ENCODE results near the gene ZNF469. TPM values are rescaled to one million over a fixed set of nuclear protein-coding genes. Genes with fewer than 3 reads are reported as not detected.

ZNF469 gene
- total RNA-seq, 1 donor from 2014 or later: 0.94 TPM

- intact Hi-C loops (cut with DNase I): no loop called here
- DNase-seq: peak; percentile 26
- no peak for ATAC-seq (ENCODE audit: poor library complexity)
These were observed 3.4 kb downstream of the ZNF469 start for GRCh38 chr16:88385831-88386815.

- intact Hi-C loops (cut with DNase I): no loop called here
- DNase-seq: peak; percentile 45
These were observed 4.5 kb downstream of the ZNF469 start for GRCh38 chr16:88387180-88387765.

GRCh38 chr16:88387941-88388627 is 5.3 kb downstream of the ZNF469 start:
- intact Hi-C loops (cut with DNase I): no loop called here
- ATAC-seq (ENCODE audit: poor library complexity): peak; percentile 44

More at GRCh38 chr16:88387180-88387765, 4.5 kb downstream of the ZNF469 start:
- no peak for ATAC-seq (ENCODE audit: poor library complexity)

DNA sequence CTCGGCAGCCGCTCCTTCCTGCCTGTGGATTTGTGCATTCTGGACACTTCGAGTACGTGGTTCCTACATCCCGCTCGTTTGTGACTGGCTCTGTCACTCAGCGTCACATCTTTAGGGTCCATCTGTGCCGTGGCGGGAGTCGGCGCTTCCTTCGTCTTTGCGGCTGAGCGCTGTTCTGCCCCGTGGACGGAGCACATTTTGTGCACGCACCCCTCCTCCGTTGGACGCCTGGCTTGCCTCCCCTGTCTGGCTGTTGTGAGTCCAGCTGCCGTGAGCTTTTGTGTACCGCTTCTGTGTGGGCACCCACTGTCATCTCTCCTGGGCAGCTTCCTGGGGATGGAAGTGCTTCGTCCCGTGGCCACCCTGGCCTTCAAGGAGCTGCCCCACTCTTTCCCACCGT is 6.4 kb downstream of the ZNF469 start:
- intact Hi-C loops (cut with DNase I): no loop called here
- ATAC-seq (ENCODE audit: poor library complexity) (no peak), DNase-seq (peak; percentile 24)

More at GRCh38 chr16:88387941-88388627, 5.3 kb downstream of the ZNF469 start:
- DNase-seq: peak; percentile 53

- intact Hi-C loops (cut with DNase I): no loop called here
- ATAC-seq (ENCODE audit: poor library complexity) (no peak), DNase-seq (no peak)
These were observed 6.9 kb downstream of the ZNF469 start for GRCh38 chr16:88389621-88390160.

- intact Hi-C loops (cut with DNase I): no loop called here
- DNase-seq: no peak
- peak; percentile 4 for ATAC-seq (ENCODE audit: poor library complexity)
These were observed 7.5 kb downstream of the ZNF469 start for GRCh38 chr16:88390265-88390664.

GRCh38 chr16:88390735-88391134 is 8.0 kb downstream of the ZNF469 start:
- intact Hi-C loops (cut with DNase I): no loop called here
- peak; percentile 9 for ATAC-seq (ENCODE audit: poor library complexity)
- no peak for DNase-seq

DNA sequence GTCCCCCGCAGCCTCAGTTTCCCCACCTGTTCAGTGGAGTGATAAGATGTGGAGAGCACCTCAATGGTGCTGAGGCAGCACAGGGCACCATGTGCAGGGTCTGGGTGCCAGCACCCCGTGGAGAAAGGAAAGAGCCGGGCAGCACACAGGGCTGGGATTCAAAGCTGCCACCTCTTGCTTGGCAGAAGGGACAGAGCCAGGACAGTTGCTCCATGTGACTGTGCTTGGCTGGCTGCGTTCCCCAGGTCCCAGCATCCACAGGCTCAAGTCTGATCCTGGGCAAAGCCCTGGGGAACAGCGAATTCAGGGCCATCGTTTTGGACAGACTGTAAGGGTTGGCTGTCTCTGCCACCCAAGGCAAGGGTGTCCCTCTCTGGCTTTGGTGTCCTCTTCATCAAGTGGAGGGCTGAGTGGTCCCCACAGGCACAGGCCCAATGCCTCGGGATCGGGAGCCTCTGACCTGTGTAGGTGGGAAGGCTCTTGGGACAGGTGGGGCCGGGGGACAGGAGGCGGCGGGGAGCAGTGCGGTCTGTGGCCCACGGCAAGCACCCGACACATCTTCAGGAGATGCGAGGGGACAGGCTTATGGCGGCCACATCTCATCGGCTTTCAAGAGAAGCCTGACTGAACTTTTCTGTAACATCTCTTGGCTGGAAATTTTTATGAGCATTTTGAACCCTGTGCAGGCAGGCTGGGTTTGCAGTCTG is 8.5 kb downstream of the ZNF469 start:
- no peak for DNase-seq
- intact Hi-C loops (cut with DNase I): no loop called here
- peak; percentile 71 for ATAC-seq (ENCODE audit: poor library complexity)

DNA sequence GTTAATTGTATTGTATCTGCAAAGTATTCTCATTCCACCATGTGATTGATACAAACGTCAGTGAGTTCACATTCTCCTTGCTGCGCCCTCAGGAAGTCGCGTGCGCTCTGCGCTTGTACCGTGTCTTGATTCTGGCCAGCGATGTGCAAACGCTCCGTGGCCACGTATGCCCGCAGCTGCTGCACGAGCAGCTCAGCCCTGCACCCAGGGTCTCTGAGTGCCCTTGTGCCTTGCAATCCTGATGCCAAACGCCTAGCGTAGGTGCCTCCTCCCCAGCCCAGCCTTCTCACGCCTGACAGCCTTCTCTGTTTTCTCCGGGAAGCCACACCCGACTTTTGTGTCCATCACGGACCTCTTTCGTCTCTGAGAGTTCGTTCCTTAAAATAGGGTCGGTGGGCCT is 9.4 kb downstream of the ZNF469 start:
- DNase-seq: no peak
- no peak for ATAC-seq (ENCODE audit: poor library complexity)
- intact Hi-C loops (cut with DNase I): no loop called here

DNA sequence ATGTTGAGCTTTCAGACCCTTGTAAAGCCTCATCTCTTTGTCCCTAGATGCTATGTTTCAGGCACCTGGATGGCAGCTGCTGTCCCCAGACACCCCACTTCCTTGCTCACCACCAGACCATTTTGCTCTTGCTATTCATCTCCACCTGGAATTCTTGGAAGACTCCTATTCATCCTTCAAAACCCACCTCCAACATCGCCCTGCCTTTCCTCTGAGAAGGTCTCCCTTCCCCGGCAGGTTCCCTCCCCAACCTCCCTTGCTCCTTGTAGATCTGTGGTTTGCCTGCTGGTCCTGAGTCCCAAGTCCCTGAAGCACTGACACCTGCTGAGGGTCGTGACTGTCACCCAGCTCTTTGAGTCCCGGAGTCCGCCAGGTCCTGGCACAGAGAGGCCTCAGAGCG is 9.9 kb downstream of the ZNF469 start:
- ATAC-seq (ENCODE audit: poor library complexity) (no peak), DNase-seq (no peak)
- intact Hi-C loops (cut with DNase I): no loop called here

- peak; percentile 69 for DNase-seq
- peak; percentile 47 for ATAC-seq (ENCODE audit: poor library complexity)
These were observed 10.3 kb downstream of the ZNF469 start for GRCh38 chr16:88393034-88393433.

DNA sequence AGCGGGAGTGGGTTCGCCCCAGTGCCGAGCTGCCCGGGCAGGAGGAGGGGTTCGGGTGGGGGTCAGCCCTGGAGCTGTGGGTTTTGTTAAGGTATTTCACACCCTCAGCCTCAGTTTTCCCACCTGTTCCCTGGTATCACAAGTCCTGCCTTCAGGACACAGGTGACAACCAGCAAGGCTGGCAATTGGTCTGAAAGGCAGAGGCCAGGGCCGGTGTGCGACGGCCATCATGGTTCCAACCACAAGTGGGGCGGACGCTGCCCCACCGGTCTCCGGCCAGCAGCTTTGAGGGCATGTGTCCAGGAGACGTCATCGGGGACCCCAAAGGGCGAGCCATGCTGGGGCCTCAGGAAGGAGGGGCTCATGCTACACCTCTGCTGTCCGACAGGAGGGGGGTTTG is 10.8 kb downstream of the ZNF469 start:
- no peak for DNase-seq
- ATAC-seq (ENCODE audit: poor library complexity): no peak
- intact Hi-C loops (cut with DNase I): no loop called here

More at GRCh38 chr16:88393034-88393433, 10.3 kb downstream of the ZNF469 start:
- intact Hi-C loops (cut with DNase I): no loop called here

DNA sequence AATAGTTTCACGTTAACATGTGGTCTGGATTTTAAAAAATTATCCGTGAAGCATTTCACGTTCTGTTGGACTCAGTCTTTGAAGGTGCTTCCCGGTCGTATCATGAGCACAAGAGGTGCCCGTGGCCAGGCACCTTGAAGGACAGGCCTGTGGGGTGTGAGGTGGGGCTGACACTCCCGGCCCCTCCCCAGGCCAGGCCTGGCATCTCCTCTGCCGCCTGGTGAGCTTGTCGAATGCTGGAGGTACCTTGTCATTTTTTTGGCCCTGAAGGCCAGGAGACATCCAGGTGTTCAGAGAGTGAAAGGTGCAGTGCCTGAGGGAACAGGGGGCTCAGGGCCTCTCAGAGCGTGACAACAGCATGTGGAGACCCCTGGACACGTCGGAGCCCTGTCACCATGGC is 11.7 kb downstream of the ZNF469 start:
- intact Hi-C loops (cut with DNase I): no loop called here
- DNase-seq: no peak
- no peak for ATAC-seq (ENCODE audit: poor library complexity)

DNA sequence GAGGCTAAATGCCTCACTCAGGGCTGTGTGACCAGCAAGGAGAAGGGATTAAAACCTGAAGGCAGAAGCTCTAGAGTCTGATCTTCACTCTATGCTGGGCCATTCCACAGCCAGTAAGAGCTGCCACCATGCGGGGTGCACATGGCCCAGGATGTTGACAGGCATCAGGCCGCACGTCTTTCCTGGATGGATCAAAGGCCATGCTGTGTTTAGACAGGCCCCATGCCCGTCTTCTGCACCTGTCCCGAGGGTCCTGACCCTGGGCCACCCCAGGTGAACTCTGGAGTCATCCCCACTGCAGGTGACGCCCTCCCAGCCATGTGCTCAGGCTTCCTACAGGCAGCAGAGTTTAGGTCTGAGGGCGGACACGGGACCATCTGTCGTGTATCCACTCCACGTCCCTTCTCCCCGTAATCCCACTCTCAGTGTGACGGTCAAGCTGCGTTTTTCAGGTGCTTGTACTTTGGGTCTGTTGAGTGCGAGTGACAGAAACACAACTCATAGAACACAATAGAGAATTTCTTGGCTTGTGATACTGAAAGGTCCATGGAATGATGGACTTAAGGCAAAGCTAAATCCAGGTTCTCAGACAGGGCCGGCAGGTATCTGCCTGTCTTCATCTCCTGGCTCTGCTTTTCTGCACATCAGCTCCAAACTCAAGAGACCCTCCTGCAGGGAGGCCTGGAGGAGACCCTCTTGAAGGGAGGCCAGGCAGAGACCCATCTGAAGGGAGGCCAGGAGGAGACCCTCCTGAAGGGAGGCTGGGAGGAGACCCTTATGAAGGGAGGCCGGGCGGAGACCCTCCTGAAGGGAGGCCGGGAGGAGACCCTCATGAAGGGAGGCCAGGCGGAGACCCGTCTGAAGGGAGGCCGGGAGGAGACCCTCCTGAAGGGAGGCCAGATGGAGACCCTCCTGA is 13.2 kb downstream of the ZNF469 start:
- no peak for ATAC-seq (ENCODE audit: poor library complexity)
- DNase-seq: no peak
- intact Hi-C loops (cut with DNase I): no loop called here

GRCh38 chr16:88398170-88398873 is 15.6 kb downstream of the ZNF469 start:
- ATAC-seq (ENCODE audit: poor library complexity): no peak
- DNase-seq: no peak
- intact Hi-C loops (cut with DNase I): no loop called here

DNA sequence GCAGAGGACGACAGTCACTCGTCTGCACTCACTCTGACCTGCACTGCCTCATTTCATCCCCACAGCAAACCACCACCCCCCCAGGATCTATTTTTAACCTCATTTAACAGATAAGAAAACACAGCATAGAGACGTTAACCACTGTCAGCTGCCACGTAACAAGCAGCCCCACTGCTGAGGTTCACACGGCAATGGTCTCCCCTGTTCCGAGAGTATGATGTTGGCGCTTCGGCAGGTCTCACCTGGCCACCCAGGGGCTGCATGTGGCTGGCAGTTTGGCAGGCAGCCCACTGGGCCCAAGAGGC is 16.1 kb downstream of the ZNF469 start:
- DNase-seq (no peak), ATAC-seq (ENCODE audit: poor library complexity) (peak; percentile 41)
- intact Hi-C loops (cut with DNase I): no loop called here

DNA sequence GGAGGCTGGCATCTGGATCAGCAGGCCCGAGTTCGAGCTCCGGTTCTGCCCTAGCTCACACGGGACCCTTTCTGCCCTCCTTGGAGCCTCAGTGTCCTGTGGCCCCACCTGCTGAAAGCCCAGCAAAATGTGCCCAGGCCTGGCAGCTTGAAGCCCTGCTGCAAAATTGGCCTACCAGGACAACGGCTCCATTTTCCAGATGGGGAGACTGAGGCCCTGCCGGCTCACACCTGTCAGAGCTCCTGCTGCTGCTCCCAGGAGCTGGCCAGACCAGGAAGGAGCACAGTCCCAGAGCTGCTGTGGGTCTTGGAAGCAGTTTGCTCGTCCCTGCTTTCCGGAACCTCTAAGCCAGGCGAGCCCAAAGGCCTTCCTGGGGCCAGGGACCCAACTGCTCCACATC is 17.4 kb downstream of the ZNF469 start:
- DNase-seq (no peak), ATAC-seq (ENCODE audit: poor library complexity) (no peak)
- intact Hi-C loops (cut with DNase I): no loop called here

Measured in Right ventricle myocardium superior (tissue), 1 donor.